ENCODE data around the gene SLC23A3.

The SLC23A3 gene, protein sequence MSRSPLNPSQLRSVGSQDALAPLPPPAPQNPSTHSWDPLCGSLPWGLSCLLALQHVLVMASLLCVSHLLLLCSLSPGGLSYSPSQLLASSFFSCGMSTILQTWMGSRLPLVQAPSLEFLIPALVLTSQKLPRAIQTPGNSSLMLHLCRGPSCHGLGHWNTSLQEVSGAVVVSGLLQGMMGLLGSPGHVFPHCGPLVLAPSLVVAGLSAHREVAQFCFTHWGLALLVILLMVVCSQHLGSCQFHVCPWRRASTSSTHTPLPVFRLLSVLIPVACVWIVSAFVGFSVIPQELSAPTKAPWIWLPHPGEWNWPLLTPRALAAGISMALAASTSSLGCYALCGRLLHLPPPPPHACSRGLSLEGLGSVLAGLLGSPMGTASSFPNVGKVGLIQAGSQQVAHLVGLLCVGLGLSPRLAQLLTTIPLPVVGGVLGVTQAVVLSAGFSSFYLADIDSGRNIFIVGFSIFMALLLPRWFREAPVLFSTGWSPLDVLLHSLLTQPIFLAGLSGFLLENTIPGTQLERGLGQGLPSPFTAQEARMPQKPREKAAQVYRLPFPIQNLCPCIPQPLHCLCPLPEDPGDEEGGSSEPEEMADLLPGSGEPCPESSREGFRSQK

DNA sequence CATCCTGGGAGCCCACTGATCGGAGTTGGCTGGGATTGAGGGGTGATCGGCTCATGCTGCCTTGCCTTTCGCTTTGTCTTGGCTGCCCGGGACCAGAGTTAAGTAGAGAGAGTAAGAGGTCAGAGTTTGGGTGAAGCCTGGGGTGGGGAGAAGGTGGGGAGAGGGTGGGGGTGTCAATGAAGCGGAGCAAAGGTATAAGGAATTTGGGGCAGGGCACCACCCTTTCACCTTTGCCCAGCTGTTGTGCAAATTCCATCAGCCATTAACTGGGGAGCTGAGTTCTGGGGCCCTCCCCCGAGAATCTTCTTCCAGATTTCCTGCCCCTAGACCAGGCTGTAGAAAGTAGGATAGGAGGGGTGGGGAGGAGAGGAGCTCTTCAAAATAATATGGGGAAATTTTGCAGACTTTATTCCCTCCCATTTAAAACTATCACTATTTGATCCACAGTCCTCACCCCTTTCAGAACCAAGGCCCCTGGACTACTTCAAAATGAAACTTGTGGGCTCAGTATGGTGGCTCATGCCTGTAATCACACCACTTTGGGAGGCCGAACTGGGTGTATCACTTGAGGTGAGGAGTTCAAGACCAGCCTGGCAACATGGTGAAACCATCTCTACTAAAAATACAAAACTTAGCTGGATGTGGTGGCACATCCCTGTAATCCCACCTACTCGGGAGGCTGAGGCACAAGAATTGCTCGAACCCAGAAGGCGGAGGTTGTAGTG, at the start of gene SLC23A3:
TSS of gene SLC23A3 (minus strand) at position 100 of the 725 bp plus-strand sequence. CDS start at position 55, 45 bp downstream.
- TF ChIP-seq, protein P1, sequence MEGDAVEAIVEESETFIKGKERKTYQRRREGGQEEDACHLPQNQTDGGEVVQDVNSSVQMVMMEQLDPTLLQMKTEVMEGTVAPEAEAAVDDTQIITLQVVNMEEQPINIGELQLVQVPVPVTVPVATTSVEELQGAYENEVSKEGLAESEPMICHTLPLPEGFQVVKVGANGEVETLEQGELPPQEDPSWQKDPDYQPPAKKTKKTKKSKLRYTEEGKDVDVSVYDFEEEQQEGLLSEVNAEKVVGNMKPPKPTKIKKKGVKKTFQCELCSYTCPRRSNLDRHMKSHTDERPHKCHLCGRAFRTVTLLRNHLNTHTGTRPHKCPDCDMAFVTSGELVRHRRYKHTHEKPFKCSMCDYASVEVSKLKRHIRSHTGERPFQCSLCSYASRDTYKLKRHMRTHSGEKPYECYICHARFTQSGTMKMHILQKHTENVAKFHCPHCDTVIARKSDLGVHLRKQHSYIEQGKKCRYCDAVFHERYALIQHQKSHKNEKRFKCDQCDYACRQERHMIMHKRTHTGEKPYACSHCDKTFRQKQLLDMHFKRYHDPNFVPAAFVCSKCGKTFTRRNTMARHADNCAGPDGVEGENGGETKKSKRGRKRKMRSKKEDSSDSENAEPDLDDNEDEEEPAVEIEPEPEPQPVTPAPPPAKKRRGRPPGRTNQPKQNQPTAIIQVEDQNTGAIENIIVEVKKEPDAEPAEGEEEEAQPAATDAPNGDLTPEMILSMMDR (IDR thresholded peaks at IDR 0.05; ENCODE audit: insufficient read depth, low read depth, low read length, missing control alignments) = no peak
- DNase-seq (ENCODE audit: low read depth) = no peak
- no peak within 1 kb of the TSS for H3K4me3 ChIP-seq (ENCODE audit: low read depth, low read length)

DNA sequence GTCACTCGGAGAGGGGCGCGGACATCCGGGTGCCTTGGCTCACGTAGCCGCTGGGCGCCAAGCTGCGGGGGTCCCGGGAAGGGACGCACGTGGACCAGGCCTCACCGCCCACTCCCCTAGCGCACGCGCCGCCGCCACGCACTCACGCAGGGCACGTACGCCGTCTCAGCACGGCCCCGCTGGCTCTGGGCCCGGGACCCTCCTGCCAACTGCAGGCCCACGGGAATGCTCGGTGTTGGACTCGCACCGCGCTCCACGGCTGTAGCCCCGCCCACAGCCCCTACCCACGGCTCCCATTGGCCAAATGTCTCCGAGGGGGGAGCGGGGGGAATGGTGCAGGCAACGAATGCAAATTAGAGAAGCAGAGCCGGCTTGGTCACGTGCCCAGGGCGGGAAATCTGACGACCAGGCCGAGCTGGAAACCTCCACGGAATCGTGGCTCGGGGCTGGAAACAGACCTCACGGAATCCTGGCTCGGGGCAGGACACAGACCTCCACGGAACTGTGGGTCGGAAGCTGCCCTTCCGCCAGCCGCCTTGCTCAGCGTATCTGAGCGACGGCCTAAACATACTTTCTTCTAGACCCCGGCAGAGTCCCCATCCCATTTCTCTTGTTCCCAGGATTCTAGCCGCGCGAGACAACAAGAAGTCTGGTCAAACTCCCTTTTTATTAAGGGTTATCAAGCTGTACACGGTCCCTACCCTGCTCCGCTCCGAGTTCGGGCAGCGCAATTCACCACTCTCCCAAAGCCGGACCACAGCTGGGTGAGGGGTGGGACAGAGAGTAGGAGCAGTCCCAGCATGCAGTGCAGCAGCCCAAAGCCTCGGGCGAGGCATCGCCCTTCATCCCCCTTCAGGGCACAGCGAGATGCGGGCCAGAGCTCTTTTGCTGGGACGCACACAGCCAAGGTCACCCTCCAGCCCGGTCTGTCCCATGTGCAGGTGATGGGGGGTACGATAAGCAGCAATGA, 49.2 kb upstream of the SLC23A3 start, which contains the start of gene ABCB6:
TSS of gene ABCB6 (minus strand) at position 227 of the 970 bp plus-strand sequence. CDS start 285 bp downstream, outside the sequence.
- peak within 1 kb of the TSS; percentile 85 for H3K4me3 ChIP-seq (ENCODE audit: low read depth, low read length)
- TF ChIP-seq, protein P1 (IDR thresholded peaks at IDR 0.05; ENCODE audit: insufficient read depth, low read depth, low read length, missing control alignments) = no peak
- peak; percentile 92 for DNase-seq (ENCODE audit: low read depth)

DNA sequence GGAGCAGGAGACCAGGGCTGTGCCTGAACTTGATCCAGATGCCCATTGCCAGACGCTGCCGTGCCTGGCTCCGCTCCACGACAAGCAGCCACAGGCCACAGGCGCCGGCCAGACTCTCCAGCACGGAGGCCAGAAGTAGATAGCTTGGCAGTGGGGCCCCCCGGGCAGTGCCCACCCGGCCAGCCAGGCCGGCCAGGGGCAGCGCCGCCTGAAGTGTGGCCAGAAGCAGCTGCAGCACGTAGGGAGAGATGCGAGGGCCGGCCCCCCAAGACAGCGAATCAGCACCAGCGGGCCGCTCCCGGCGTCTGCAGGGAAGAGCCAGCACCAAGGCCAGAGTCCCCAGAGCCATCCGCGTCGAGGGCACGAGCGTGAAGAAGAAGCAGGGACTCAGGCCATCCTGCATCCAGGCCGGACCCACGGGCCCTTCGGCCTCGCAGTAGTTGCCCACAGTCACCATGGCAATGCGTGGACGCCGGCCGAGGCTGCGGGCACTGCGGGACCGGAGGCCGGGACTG, 48.4 kb upstream of the SLC23A3 start:
- peak overlapping the region; percentile 85 for H3K4me3 ChIP-seq (ENCODE audit: low read depth, low read length)
- DNase-seq (ENCODE audit: low read depth) = no peak
- TF ChIP-seq, protein P1 (IDR thresholded peaks at IDR 0.05; ENCODE audit: insufficient read depth, low read depth, low read length, missing control alignments) = no peak

DNA sequence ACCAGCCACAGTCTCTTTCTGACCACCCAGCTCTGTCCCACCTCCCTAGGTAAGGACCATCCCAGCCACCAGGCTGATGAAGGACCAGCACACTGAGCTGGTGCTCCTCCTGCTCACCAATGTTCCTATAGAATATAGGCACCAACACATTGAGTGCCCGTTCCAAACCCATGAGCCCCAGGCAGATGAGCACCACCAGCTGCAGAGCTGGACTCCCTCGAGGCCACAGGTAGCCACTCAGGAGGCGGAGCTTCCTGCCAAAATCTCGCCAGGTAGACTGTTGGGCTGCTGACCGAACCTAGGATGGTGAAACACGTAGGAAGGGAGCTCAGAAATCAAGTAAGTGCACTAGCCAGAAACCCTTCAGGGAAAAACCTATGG, 46.7 kb upstream of the SLC23A3 start:
- DNase-seq (ENCODE audit: low read depth) = no peak
- H3K4me3 ChIP-seq (ENCODE audit: low read depth, low read length) = no peak overlapping the region
- TF ChIP-seq, protein P1 (IDR thresholded peaks at IDR 0.05; ENCODE audit: insufficient read depth, low read depth, low read length, missing control alignments) = no peak

DNA sequence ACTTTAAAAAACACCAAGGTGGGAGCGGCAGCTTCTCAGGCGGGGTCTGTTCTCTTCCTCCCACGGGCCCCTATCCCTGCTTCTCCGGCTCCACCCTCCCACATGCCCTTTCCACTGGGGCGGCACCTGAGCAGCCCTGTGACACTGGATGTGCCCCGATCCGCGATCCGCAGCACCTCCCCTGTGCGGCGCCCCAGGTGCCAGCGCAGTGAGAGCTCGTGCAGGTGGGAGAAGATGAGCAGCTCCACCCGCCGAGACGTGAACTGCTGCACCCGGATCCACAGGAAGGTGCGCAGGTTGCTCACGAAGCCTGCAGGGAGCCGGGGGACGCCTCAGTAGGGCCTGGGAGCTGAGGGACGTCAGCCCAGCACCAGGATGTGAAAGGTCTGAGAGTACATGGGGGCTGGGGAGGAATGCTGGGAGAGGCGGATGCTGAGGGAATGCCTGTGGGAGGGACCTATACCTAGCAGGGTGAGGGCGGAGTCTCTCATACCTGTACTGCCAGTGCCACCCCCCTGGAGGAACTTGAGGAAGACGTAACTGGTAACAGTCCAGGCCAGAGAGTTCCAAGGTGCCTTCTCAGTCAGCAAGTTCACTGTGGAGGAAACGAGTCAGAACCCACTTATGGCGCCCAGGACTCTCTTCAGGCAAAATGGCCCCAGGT, 46.2 kb upstream of the SLC23A3 start:
- no peak for DNase-seq (ENCODE audit: low read depth)
- H3K4me3 ChIP-seq (ENCODE audit: low read depth, low read length) = no peak overlapping the region
- TF ChIP-seq, protein P1 (IDR thresholded peaks at IDR 0.05; ENCODE audit: insufficient read depth, low read depth, low read length, missing control alignments) = no peak

Measured in GM12865 (cell line).